Right renal cortex interstitium (tissue), 3 donors: Measurements from ENCODE around the gene MMRN2. TPM values are rescaled to one million over a fixed set of nuclear protein-coding genes. Genes with fewer than 3 reads are reported as not detected.

Experiments used
- DNase-seq, 3 donors: peaks; one replicate each; pipeline ENCODE4 v3.0.0-alpha.2; 2013; ENCODE audit warnings: low read depth in 3 of 3, low spot score in 2 of 3
- polyA plus RNA-seq, 3 donors: library from polyadenylated mRNA; unstranded; fragments of 120-200 nt; gene quantifications; one replicate each; pipeline ENCODE4 v1.2.1, GENCODE V29; 2013; ENCODE audit not compliant: insufficient read length in 3 of 3

MMRN2 gene
- polyA plus RNA-seq, 3 donors = 23.4 to 26.1 (median 24.0) TPM

GRCh38 chr10:86899670-86900276 lies 57.6 kb downstream of the MMRN2 start:
- peak in 2 of 3 donors; percentile 57 to 59 for DNase-seq

DNA sequence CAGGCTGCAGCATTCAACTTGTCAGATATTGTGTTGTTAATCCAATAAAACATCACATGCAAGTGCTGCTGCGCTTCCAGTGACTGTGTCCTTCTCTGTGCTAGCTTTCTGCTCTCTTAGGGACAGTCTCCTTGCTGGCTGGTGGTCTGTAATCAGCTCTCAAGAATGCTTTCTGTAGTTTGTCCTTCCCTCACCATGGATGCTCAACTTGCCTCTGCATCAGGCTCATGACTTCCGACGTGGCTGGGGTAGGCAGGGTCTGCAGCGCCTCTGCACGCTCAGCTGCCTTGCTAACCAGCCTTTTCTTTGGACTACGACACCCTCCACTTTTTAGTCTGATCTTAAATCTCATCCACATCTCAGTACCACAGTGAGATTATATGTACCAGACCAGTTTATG lies 58.3 kb downstream of the MMRN2 start:
- no peak for DNase-seq

DNA sequence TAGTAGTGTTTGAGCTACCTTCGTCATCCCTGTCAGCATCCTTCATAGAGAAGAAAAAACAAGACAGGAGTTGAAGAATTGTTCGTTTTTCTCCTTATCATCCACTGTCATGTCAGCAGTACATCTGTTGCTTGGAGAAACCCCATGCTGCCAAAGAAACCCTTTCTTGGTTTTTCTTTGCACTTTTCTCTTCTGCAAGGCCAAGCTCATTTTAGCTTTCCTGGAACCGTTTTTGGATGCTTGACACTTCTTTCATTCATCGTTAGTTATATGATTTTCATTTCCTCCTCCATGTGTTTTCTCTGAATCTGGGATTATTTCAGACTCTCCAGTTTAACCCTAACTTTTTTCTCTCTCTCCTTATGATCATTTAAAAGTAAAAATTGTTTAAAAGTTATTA lies 58.9 kb downstream of the MMRN2 start:
- DNase-seq = no peak

DNA sequence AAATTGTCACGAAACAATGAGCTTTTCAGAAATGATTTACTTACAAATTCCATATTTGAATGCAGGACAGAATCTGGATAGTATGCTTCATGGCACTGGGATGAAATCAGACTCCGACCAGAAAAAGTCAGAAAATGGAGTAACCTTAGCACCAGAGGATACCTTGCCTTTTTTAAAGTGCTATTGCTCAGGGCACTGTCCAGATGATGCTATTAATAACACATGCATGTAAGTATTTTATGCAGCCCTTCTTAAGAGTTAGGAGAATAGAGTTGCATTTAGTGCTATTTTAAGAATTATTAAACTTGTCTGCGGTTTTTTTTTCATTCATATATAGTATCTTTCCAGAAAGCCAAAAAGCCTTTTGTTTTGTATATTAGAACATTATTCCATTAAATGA lies 67.4 kb downstream of the MMRN2 start:
- no peak for DNase-seq

DNA sequence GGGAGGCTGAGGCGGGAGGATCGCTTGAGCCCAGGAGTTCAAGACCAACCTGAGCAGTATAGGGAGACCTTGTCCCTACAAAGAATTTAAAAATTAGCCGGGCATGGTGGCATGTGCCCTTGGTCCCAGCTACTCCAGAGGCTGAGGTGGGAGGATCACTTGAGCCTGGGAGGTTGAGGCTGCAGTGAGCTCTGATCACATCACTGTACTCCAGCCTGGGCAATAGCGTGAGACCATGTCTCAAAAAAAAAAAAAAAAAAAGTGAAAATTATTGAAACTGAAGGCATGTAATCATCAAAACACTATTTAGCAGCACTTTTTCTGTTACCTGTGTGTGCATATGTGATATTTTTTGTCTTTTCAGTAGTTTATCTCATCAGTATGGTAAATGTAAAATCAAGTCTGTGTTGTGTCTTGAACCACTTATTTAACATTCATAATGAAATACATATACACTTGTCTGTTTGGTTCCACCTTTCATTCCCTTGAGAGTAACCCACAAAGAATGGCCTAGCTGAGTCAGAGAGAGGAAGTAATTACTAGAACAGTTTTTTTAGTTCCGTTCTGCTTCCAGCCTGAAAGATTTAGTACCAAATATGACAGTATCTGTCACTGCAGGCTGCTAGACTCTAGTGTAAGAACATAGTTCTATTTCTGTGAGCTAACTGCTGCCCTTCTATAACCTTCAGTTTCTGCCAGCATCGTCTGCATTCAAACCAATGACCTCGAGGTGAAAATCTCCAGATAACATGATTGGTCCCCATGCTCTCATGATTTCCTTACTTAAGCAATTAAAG lies 68.6 kb downstream of the MMRN2 start:
- no peak for DNase-seq

Other genes with a start within 250 kb of the MMRN2 start
- 10 to 100 TPM; 73.6 to 85.4 (median 78.2) TPM for gene BMPR1A, start 201.0 kb downstream of the MMRN2 start, polyA plus RNA-seq
- 10 to 100 TPM in 2 of 3 donors, 1 to 10 TPM in 1; 8.3 to 23.4 (median 13.1) TPM for gene SNCG, start 984 bp upstream of the MMRN2 start, polyA plus RNA-seq
- gene ADIRF, start 10.9 kb upstream of the MMRN2 start, polyA plus RNA-seq = 10 to 100 TPM; 12.5 to 18.4 (median 17.3) TPM
- not detected for gene FAM25A, start 62.7 kb upstream of the MMRN2 start, polyA plus RNA-seq
- 100 to 1,000 TPM; 139 to 191 (median 155) TPM for gene GLUD1, start 137.2 kb upstream of the MMRN2 start, polyA plus RNA-seq
- gene SHLD2, start 137.6 kb upstream of the MMRN2 start, polyA plus RNA-seq = 10 to 100 TPM; 37.4 to 47.1 (median 38.8) TPM